ENCODE results near the gene ZNF496.

GRCh38 chr1:247366926-247367645, 35.4 kb upstream of the ZNF496 start:
- TF ChIP-seq CTCF (IDR thresholded peaks at IDR 0.05; ENCODE audit: borderline replicate concordance, extremely low read depth, low read length, poor library complexity, severe bottlenecking): no peak
- no peak for TF ChIP-seq EZH2 (IDR thresholded peaks at IDR 0.05; ENCODE audit: borderline replicate concordance, low read depth, low read length, severe bottlenecking)
